ENCODE results near the gene GFI1B. TPM values are rescaled to one million over a fixed set of nuclear protein-coding genes. Genes with fewer than 3 reads are reported as not detected.

The GFI1B gene
- total RNA-seq, 1 experiment from 2014 or later, result not detected

- no peak for DNase-seq (ENCODE audit: low read depth)
- in situ Hi-C loops (cut with HindIII; ENCODE audit: low pct_unique_long_range_greater_than_20kb, low sequenced_read_pairs), result no loop called here
These were observed 23.9 kb downstream of the GFI1B start for GRCh38 chr9:133002147-133003070.

DNA sequence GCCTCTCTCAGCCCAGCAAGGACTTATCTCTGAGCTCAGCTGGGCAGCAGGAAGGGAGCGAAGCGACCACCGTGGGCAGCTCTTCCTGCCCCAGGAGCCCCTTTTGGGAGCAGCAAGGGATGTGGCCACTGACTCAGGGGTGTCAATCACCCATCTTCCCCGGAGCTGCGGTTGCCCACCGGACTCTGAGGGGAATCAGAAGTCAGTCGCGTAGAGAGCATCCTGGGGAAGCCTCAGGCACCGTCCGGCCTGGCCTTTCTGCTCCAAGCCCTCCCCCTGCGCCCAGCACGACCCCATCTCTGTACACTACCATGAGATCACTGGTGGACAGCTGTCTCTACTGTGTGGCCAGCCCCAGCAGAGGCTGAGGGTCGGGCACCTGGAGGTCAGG is 24.6 kb downstream of the GFI1B start:
- in situ Hi-C loops (cut with HindIII; ENCODE audit: low pct_unique_long_range_greater_than_20kb, low sequenced_read_pairs), result no loop called here
- DNase-seq (ENCODE audit: low read depth), result no peak

DNA sequence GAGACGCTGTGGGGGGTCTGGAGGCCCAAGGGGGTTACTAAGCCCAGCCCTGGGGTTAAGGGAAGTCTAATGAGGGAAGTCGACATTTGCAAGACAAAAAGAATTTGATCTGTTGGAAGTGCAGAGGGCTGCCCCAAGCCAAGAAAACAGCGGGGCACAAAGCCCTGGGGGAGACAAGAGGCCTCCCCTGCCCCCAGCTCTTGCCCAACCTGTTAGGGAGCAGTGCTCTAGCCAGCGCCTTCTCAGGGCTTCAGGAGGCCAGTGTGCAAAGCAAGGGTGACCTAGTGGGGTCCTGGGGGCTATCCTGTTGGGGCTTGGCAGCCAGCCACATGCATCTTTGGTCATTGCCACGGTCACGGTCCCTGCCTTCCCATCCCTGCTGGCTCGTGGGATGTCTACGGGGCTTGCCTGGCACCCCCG is 25.2 kb downstream of the GFI1B start:
- in situ Hi-C loops (cut with HindIII; ENCODE audit: low pct_unique_long_range_greater_than_20kb, low sequenced_read_pairs), result no loop called here

DNA sequence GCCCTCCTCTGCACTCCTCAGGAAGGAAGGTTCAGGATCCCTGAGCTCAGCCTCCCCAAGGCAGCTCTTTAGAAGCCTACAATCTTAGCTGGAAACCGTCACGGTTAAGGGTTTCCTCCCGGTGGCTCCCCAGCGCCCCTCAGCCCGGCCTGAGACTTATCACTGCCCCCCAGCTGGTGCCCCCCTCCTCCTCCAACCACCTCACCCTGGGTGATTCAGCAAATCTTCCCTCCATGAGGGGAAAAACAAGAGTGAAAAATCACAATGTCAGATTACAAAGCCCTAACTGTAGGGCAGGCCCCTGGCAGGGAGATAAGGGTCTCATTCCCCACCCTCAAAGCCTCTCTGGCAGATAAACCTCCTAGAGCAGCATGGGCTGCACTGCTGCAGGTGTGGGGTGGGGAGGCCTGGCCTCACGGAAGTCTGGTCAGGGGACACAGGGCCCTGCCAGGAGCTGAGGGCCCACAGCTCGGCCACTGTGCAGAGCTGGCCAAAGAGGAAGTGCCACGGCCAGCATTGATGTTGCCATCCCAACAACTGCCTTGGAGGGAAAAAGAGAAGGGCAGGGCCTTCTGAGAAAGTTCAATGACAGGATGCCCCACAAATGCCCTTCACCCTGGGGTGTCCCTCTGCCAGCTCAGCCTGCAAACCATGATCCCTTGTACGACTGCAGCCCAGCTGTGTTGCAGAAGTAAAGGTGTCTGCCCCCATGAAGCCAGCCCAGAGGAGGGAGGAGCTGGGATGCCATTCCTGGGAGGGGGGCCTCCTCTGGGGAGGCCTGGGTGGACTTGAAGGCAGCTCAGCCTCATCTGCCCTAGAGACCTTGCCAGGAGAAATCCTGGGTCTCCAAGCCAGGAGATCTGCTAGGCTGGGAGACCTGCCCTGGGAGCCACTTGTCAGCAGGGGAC is 25.9 kb downstream of the GFI1B start:
- in situ Hi-C loops (cut with HindIII; ENCODE audit: low pct_unique_long_range_greater_than_20kb, low sequenced_read_pairs), result no loop called here
- DNase-seq (ENCODE audit: low read depth), result no peak

More for the DNA sequence above, 25.2 kb downstream of the GFI1B start:
- DNase-seq (ENCODE audit: low read depth), result no peak

DNA sequence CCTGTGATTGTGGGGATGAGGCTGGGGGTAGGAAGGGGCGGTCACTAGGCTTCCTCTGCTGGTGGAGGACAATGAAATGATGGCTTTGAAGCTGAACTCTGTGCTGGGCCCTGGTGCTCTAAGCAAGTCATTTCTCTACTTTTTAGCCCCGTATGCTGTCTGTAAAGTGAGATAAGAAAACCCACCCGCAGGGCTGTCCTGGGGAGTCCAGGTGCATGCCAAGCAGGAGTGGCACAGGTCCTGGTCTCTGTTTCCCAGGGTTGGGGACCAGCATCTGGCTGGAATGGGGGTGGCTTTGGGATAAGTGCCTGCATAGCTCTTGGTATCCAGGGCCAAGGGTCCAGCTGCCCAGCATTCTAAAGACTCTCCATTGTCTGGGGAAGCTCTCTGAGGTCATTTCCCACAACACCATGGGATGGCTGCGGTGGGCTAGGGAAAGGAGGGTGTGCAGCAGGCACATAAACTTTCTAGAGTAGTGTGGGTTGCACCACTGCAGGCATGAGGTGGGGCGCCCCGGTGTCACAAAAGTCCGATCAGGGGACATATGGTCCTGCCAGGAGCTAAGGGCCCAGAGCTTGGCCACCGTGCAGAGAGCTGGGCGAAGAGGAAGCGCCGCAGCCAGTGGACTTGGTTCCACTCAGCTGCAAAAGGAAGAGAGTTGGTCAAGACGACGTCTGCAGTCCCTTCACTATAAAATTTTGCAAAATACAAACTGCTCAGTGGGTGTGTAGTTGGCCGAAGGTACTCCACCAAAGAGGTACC is 26.7 kb downstream of the GFI1B start:
- in situ Hi-C loops (cut with HindIII; ENCODE audit: low pct_unique_long_range_greater_than_20kb, low sequenced_read_pairs), result no loop called here

DNA sequence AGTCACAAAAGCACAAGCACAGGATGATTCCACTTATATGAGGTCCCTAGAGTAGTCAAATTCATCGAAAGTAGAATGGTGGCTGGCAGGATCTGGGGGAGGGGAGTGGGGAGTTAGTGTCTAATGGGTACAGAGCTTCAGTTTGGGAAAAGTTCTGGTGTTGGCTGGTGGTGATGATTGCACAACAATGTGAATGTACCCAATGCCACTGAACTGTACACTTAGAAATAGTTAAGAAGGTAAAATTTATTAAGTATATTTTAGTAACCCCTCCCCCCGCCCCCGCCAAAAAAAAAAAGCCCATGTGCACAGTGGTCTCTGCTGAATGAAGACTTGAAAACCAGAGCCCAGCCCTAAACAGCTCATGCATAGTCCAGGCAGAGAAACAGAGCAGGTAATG is 27.5 kb downstream of the GFI1B start:
- in situ Hi-C loops (cut with HindIII; ENCODE audit: low pct_unique_long_range_greater_than_20kb, low sequenced_read_pairs), result no loop called here
- DNase-seq (ENCODE audit: low read depth), result no peak

More for the DNA sequence above, 26.7 kb downstream of the GFI1B start:
- DNase-seq (ENCODE audit: low read depth), result no peak

DNA sequence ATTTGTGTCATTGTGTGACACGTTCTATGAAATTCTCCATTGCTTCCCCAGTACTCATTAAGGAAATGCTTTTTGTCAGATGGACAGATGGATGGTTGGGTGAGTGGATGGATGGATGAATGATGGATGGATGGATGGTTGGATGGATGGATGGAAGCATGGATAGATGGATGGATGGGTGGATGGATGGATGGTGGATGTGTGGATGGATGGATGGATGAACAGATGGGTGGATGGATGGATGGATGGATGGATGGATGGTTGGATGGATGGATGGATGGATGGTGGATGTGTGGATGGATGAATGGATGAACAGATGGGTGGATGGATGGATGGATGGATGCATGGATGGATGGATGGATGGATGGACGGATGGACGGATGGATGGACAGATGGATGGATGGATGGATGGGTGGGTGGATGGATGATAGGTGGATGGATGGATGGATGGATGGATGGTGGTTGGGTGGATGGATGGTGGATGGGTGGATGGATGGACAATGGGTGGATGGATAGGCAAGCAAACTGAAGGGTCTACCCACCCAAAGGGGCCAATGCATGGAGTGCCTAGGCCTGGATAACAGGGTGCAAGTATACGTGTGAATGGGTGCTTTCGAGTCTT is 28.3 kb downstream of the GFI1B start:
- in situ Hi-C loops (cut with HindIII; ENCODE audit: low pct_unique_long_range_greater_than_20kb, low sequenced_read_pairs), result no loop called here
- no peak for DNase-seq (ENCODE audit: low read depth)

DNA sequence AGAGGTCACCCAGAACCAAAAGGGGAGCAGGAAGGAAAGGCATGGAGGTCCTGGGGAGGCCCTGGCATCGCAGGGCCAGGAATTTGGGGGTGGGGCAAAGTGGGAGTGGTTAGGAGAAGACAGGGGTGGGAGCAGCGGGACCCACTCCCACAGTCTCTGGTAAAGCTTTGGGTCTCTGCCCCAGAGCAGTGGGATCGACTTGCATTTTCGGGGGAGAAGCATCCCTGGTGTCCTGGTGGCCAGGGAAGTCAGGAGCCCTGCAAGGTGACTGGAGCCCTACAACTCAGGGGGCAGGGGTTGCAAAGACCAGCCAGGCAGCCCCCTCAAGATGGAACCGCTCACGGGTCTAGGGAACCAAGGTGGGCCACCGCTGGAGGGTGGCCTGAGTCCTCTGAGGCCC is 29.9 kb downstream of the GFI1B start:
- in situ Hi-C loops (cut with HindIII; ENCODE audit: low pct_unique_long_range_greater_than_20kb, low sequenced_read_pairs), result no loop called here

DNA sequence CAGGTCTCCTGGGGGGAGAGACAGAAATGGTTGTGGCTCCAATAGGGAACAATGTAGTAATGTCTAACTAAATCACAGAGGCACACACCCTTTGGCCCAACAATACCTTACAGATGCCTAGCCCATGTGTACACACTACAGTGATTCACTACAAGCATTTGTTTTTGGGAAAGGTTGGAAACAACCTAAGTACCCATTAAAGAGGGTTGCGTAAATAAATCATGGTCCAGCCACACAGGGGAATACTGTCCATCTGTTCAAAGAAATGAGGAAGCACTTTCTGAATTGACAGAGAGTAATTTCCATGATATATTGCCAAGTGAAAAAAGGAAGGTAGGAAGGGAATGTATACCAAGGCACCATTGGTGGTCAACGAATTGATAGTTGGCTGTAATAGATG is 30.3 kb downstream of the GFI1B start:
- in situ Hi-C loops (cut with HindIII; ENCODE audit: low pct_unique_long_range_greater_than_20kb, low sequenced_read_pairs), result no loop called here
- no peak for DNase-seq (ENCODE audit: low read depth)

More for the DNA sequence above, 29.9 kb downstream of the GFI1B start:
- no peak for DNase-seq (ENCODE audit: low read depth)

DNA sequence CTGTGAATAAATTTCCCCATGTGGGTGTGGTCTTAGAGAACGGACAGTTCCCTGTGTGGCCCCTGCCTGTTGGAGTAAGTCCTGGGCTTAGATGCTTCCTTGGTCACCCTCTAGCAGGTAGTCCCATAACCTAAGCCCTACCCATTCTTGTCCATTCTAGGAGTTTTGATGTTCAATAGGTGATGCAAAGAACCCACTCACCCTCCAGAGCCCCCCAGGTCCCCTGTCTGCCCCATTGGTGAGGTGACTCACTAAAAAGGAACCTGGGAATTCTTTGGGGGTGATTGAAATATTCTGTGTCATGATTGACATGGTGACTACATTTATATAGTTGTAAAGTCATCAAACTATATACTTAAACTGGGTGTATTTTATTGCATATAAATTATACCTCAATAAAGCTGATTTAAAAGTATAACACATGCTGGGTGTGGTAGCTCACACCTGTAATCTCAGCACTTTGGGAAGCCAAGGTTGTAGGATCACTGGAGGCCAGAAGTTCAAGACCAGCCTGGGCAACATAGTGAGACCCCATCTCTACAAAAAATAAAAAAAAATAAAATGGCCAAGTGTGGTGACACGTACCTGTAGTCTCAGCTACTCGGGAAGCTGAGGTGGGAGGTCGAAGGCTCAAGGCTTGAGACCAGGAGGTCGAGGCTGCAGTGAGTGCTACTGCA is 31.6 kb downstream of the GFI1B start:
- in situ Hi-C loops (cut with HindIII; ENCODE audit: low pct_unique_long_range_greater_than_20kb, low sequenced_read_pairs), result no loop called here
- no peak for DNase-seq (ENCODE audit: low read depth)

DNA sequence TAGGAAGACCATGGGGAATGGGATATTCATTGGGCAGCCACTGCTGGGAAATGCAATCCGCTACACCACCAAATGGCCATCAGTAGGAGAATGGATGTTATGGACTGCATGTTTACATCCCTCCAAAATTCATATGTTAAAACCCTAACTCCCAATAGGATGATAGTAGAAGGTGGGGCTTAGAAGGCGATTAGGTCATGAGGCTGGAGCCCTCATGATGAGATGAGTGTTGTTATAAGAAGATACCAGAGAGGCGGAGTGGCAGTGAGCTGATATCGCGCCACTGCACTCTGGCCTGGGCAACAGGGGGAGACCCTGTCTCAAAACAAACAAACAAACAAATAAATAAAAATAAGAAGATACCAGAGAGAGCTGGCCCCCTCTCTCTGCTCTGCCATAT is 36.2 kb downstream of the GFI1B start:
- in situ Hi-C loops (cut with HindIII; ENCODE audit: low pct_unique_long_range_greater_than_20kb, low sequenced_read_pairs), result no loop called here
- DNase-seq (ENCODE audit: low read depth), result no peak

- in situ Hi-C loops (cut with HindIII; ENCODE audit: low pct_unique_long_range_greater_than_20kb, low sequenced_read_pairs), result no loop called here
- DNase-seq (ENCODE audit: low read depth), result no peak
These were observed 44.8 kb downstream of the GFI1B start for GRCh38 chr9:133023117-133023890.

DNA sequence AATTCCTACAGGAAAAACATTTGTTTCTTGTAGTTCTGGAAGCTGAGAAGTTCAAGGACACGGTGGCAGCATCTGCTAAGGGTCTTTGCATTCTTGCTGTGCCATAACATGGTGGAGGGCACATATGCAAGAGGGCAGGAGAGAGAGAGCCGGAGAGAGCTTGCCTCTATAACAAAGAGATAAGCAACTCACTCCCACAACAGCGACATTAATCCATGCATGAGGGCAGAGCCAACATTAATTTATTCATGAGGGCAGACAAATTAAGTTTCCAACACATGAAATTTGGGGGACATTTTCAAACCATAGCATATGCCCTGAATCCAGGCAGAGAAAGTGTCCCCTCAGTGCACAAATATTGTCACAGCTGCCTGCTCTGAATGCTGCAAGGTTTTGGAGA is 47.9 kb downstream of the GFI1B start:
- DNase-seq (ENCODE audit: low read depth), result no peak
- in situ Hi-C loops (cut with HindIII; ENCODE audit: low pct_unique_long_range_greater_than_20kb, low sequenced_read_pairs), result no loop called here

- no peak for DNase-seq (ENCODE audit: low read depth)
- in situ Hi-C loops (cut with HindIII; ENCODE audit: low pct_unique_long_range_greater_than_20kb, low sequenced_read_pairs), result no loop called here
These were observed 48.6 kb downstream of the GFI1B start for GRCh38 chr9:133027134-133027533.

DNA sequence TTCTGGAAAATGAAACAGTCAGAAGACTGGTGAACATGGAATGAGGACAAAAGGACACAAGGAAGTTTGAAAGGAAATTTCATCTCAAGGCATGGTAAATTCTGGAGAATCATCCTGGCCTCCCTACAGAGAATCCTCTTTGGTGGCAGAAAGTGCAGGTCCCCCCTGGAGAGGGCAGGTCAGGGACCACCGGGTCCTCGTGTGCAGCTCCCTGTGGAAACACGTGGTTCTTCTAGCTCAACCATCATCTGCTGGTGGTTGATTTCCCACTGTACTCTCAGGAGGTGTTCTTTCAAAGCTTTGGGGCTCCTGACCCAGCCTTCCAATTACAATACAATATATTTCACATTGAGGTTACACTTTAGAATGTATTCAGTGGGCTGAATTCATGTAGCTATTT is 49.7 kb downstream of the GFI1B start:
- DNase-seq (ENCODE audit: low read depth), result no peak
- in situ Hi-C loops (cut with HindIII; ENCODE audit: low pct_unique_long_range_greater_than_20kb, low sequenced_read_pairs), result no loop called here

- in situ Hi-C loops (cut with HindIII; ENCODE audit: low pct_unique_long_range_greater_than_20kb, low sequenced_read_pairs), result no loop called here
- no peak for DNase-seq (ENCODE audit: low read depth)
These were observed 51.5 kb downstream of the GFI1B start for GRCh38 chr9:133029994-133030316.

Measured in Caki2 (cell line).